H9 (cell line): ENCODE results near the gene CLSTN3. TPM values are rescaled to one million over a fixed set of nuclear protein-coding genes. Genes with fewer than 3 reads are reported as not detected.

Experiments used
- DNase-seq: peaks from one replicate; pipeline ENCODE4 v3.0.0-alpha.2; 2017
- H2AFZ ChIP-seq: one replicate; pipeline ENCODE4 v1.6.1; 2013; ENCODE audit warnings: mild to moderate bottlenecking, low read length, control low read depth, moderate library complexity
- H2AK5ac ChIP-seq: 2 replicates; pipeline ENCODE4 v1.6.1; 2013; ENCODE audit warnings: low read length, control low read depth, mixed read lengths; ENCODE audit not compliant: insufficient read length
- H2BK120ac ChIP-seq: one replicate; pipeline ENCODE4 v1.6.1; 2013; ENCODE audit warnings: low read depth, mild to moderate bottlenecking, low read length, control low read depth, inconsistent platforms; ENCODE audit not compliant: poor library complexity, severe bottlenecking
- H2BK12ac ChIP-seq: 2 replicates; pipeline ENCODE4 v1.6.1; 2013; ENCODE audit warnings: low read length, control low read depth, mixed read lengths, low read depth; ENCODE audit not compliant: insufficient read length
- H2BK15ac ChIP-seq: 2 replicates; pipeline ENCODE4 v1.6.1; 2013; ENCODE audit warnings: low read depth, low read length, control low read depth
- H2BK20ac ChIP-seq: one replicate; pipeline ENCODE4 v1.6.1; 2013; ENCODE audit warnings: low read depth, mild to moderate bottlenecking, low read length, control low read depth, inconsistent platforms; ENCODE audit not compliant: poor library complexity, severe bottlenecking
- H2BK5ac ChIP-seq: 2 replicates; pipeline ENCODE4 v1.6.1; 2013; ENCODE audit warnings: low read length, control low read depth, mixed read lengths; ENCODE audit not compliant: insufficient read length
- H3K14ac ChIP-seq: 2 replicates; pipeline ENCODE4 v1.6.1; 2013; ENCODE audit warnings: low read length, control low read depth; ENCODE audit not compliant: insufficient read depth
- H3K18ac ChIP-seq: 2 replicates; pipeline ENCODE4 v1.6.1; 2013; ENCODE audit warnings: low read depth, mild to moderate bottlenecking, mixed read lengths, low read length, control low read depth; ENCODE audit not compliant: insufficient read length
- H3K23ac ChIP-seq: 2 replicates; pipeline ENCODE4 v1.6.1; 2013; ENCODE audit warnings: low read length, control low read depth, mixed read lengths, low read depth; ENCODE audit not compliant: insufficient read length
- H3K23me2 ChIP-seq: 2 replicates; pipeline ENCODE4 v1.6.1; 2013; ENCODE audit warnings: low read depth, mild to moderate bottlenecking, mixed read lengths, low read length, control low read depth; ENCODE audit not compliant: insufficient read length, poor library complexity, severe bottlenecking
- H3K27ac ChIP-seq: 2 replicates; pipeline ENCODE4 v1.5.1; 2013; ENCODE audit warnings: low read length, control low read depth, mixed read lengths, low read depth; ENCODE audit not compliant: insufficient read length
- H3K27me3 ChIP-seq: 2 replicates; pipeline ENCODE4 v1.6.1; 2013; ENCODE audit warnings: low read length, control low read depth, inconsistent platforms; ENCODE audit not compliant: insufficient read depth
- H3K4ac ChIP-seq: 2 replicates; pipeline ENCODE4 v1.6.1; 2013; ENCODE audit warnings: low read depth, mild to moderate bottlenecking, control low read depth, inconsistent platforms, low read length, moderate library complexity
- H3K4me1 ChIP-seq: 2 replicates; pipeline ENCODE4 v1.6.1; 2013; ENCODE audit warnings: low read length, control low read depth, inconsistent platforms; ENCODE audit not compliant: insufficient read depth
- H3K4me2 ChIP-seq: 2 replicates; pipeline ENCODE4 v1.6.1; 2013; ENCODE audit warnings: low read length, control low read depth, mixed read lengths; ENCODE audit not compliant: insufficient read length, insufficient read depth
- H3K56ac ChIP-seq: 2 replicates; pipeline ENCODE4 v1.6.1; 2013; ENCODE audit warnings: low read depth, mild to moderate bottlenecking, mixed read lengths, low read length, control low read depth; ENCODE audit not compliant: insufficient read length
- H3K79me1 ChIP-seq: 2 replicates; pipeline ENCODE4 v1.6.1; 2013; ENCODE audit warnings: low read depth, mild to moderate bottlenecking, moderate library complexity, low read length, control low read depth, inconsistent platforms; ENCODE audit not compliant: insufficient read depth, poor library complexity, severe bottlenecking
- H3K79me2 ChIP-seq: 2 replicates; pipeline ENCODE4 v1.6.1; 2013; ENCODE audit warnings: low read length, control low read depth, inconsistent platforms; ENCODE audit not compliant: insufficient read depth
- H3K9ac ChIP-seq: 2 replicates; pipeline ENCODE4 v1.6.1; 2013; ENCODE audit warnings: low read length, control low read depth, mixed read lengths; ENCODE audit not compliant: insufficient read length; ENCODE audit errors: extremely low read depth
- H3K9me3 ChIP-seq: one replicate; pipeline ENCODE4 v1.6.1; 2013; ENCODE audit warnings: low read depth, low read length, inconsistent platforms; ENCODE audit not compliant: control insufficient read depth
- H3T11ph ChIP-seq: one replicate; pipeline ENCODE4 v1.6.1; 2013; ENCODE audit warnings: mild to moderate bottlenecking, low read length, control low read depth, inconsistent platforms
- H4K20me1 ChIP-seq: one replicate; pipeline ENCODE4 v1.6.1; 2013; ENCODE audit not compliant: control insufficient read depth, insufficient read length, insufficient read depth
- H4K5ac ChIP-seq: 2 replicates; pipeline ENCODE4 v1.6.1; 2013; ENCODE audit warnings: low read depth, mild to moderate bottlenecking, mixed read lengths, low read length, control low read depth; ENCODE audit not compliant: insufficient read length
- H4K8ac ChIP-seq: replicated peaks from 2 replicates; pipeline ENCODE4 v1.6.1; 2013; ENCODE audit warnings: low read length, control low read depth, mixed read lengths, low read depth; ENCODE audit not compliant: insufficient read length
- H4K91ac ChIP-seq: 2 replicates; pipeline ENCODE4 v1.6.1; 2013; ENCODE audit warnings: low read depth, mild to moderate bottlenecking, moderate library complexity, mixed read lengths, low read length, control low read depth; ENCODE audit not compliant: insufficient read length
- H3K27ac Mint-ChIP-seq, 3 experiments: 2 replicates in 2 of 3; 3 replicates in 1 of 3; pipeline ENCODE4 v1.8.0; 2020 to 2021; ENCODE audit warnings: mixed read lengths in 3 of 3, mild to moderate bottlenecking in 1 of 3, moderate library complexity in 1 of 3
- H3K27me3 Mint-ChIP-seq: 2 replicates; pipeline ENCODE4 v1.8.0; 2021; ENCODE audit warnings: low read depth, mild to moderate bottlenecking, moderate library complexity, mixed read lengths
- H3K36me3 Mint-ChIP-seq, 3 experiments: 2 replicates in 2 of 3; 3 replicates in 1 of 3; pipeline ENCODE4 v1.8.0; 2020 to 2021; ENCODE audit warnings: low read depth in 3 of 3, mixed read lengths in 3 of 3; ENCODE audit not compliant: insufficient read depth in 1 of 3
- H3K4me1 Mint-ChIP-seq, 2 experiments: 2 replicates each; pipeline ENCODE4 v1.8.0; 2020; ENCODE audit warnings: mixed read lengths in 2 of 2
- H3K4me3 Mint-ChIP-seq, 2 experiments: 2 replicates in 1 of 2; 3 replicates in 1 of 2; pipeline ENCODE4 v1.8.0; 2020 to 2021; ENCODE audit warnings: mild to moderate bottlenecking in 2 of 2, mixed read lengths in 2 of 2, moderate library complexity in 1 of 2
- H3K9me3 Mint-ChIP-seq, 2 experiments: 2 replicates in 1 of 2; 3 replicates in 1 of 2; pipeline ENCODE4 v1.8.0; 2020; ENCODE audit warnings: mild to moderate bottlenecking in 2 of 2, mixed read lengths in 2 of 2, moderate library complexity in 1 of 2
- WGBS: extraction: QIAGEN DNeasy Blood & Tissue Kit; methylation state at CpG from one replicate; pipeline ENCODE4 v1.1.7; 2013; ENCODE audit warnings: missing lambda C conversion rate, low lambda C conversion rate, mixed read lengths; ENCODE audit not compliant: insufficient read length; ENCODE audit errors: extremely low coverage; 5-methylcytosine and 5-hydroxymethylcytosine counted together
- total RNA-seq: library from RNA; stranded (reverse); gene quantifications from 2 replicates; pipeline ENCODE4 v1.2.1, GENCODE V29; 2021
- TF ChIP-seq, protein P1 (sequence below): fragments of 200-600 bp; sonication (generic); conservative IDR thresholded peaks from 3 replicates; pipeline ENCODE4 v1.8.0; 2021; ENCODE audit warnings: antibody characterized with exemption, mild to moderate bottlenecking

CLSTN3 gene
- total RNA-seq, 1 experiment from 2014 or later, result 26.2 TPM

DNA sequence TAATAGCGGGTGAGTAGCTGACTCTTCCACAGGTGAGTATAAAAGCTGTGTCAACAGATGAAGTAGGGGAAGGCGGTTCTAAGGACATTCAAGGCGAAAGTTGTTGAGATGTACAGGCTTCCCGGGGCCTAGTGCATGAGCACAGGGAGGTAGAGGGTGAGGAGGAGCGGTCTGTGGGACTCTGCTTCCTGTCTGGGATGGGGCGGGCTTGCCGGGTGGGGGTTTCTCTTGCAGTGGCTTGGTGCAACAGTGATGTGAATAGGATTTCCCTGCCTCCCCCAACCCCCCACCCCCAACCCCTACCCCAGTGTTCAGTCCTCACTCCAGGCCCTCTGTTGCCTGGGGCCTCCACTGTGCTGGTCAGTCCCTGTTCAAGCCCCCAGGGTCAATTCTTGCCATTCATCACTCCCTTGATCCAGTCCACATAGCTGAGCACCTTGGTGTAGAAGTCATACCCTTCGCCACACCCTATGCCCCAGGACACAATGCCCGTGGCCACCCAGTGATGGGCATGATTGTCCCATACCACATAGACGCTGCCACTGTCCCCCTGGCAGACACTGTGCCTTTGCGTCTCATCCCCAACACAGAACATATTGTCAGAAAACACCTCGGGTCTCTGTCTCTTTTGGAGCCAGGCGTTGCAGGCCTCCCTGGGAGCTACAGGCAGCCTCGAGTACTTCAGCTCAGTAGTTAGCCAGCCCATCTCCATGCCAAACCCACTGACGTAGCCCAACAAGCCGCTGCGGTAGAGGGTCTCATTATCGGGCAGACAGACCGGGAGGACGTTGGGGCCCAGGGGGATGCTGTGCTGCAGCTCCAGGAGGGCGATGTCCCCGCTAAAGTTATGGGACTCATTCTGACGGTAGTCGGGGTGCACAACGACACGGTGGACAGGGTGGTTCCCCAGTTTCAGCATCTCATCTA lies 33.9 kb upstream of the CLSTN3 start:
- no peak overlapping the region for H4K5ac ChIP-seq
- H2BK20ac ChIP-seq, result no peak overlapping the region
- no peak overlapping the region for H4K91ac ChIP-seq
- no peak overlapping the region for H3T11ph ChIP-seq
- H3K27me3 ChIP-seq, result no peaks in the 10 kb centered on the region
- peak overlapping the region; percentile 24 for H4K8ac ChIP-seq
- H3K56ac ChIP-seq, result no peak overlapping the region
- H3K27me3 Mint-ChIP-seq, result peaks cover 4% of the 10 kb centered on the region
- no peak overlapping the region for H2BK5ac ChIP-seq
- H3K27ac Mint-ChIP-seq, result no peak overlapping the region; a peak in 1 of 7 replicates
- H3K4me1 Mint-ChIP-seq, result peaks cover 18 to 19% of the 10 kb centered on the region in 2 experiments
- H3K4me3 Mint-ChIP-seq, result no peak overlapping the region
- H2AK5ac ChIP-seq, result no peak overlapping the region
- H3K79me1 ChIP-seq, result no peaks in the 10 kb centered on the region
- no peaks in the 10 kb centered on the region for H4K20me1 ChIP-seq
- H2BK15ac ChIP-seq, result no peak overlapping the region
- H2BK12ac ChIP-seq, result no peak overlapping the region
- no peak overlapping the region for H3K9ac ChIP-seq
- no peak overlapping the region for H2AFZ ChIP-seq
- H3K9me3 Mint-ChIP-seq, result no peaks in the 10 kb centered on the region
- H3K14ac ChIP-seq, result no peak overlapping the region
- peaks cover 4% of the 10 kb centered on the region for H3K23me2 ChIP-seq
- peaks cover 5 to 15% (median 14%) of the 10 kb centered on the region in 3 experiments; a peak in 5 of 7 replicates for H3K36me3 Mint-ChIP-seq
- H3K18ac ChIP-seq, result no peak overlapping the region
- peaks cover 6% of the 10 kb centered on the region; the same call in 1 of the 2 replicates for H3K4me1 ChIP-seq
- no peak overlapping the region for H3K23ac ChIP-seq
- DNase-seq, result no peak
- no peak overlapping the region for H2BK120ac ChIP-seq
- no peak overlapping the region for H3K4me2 ChIP-seq
- no peak overlapping the region for H3K4ac ChIP-seq
- H3K27ac ChIP-seq, result no peak overlapping the region
- no CpG with 5 or more reads among the region's 26 CpGs for WGBS
- H3K79me2 ChIP-seq, result no peaks in the 10 kb centered on the region
- H3K9me3 ChIP-seq, result no peaks in the 10 kb centered on the region
- TF ChIP-seq, protein P1, sequence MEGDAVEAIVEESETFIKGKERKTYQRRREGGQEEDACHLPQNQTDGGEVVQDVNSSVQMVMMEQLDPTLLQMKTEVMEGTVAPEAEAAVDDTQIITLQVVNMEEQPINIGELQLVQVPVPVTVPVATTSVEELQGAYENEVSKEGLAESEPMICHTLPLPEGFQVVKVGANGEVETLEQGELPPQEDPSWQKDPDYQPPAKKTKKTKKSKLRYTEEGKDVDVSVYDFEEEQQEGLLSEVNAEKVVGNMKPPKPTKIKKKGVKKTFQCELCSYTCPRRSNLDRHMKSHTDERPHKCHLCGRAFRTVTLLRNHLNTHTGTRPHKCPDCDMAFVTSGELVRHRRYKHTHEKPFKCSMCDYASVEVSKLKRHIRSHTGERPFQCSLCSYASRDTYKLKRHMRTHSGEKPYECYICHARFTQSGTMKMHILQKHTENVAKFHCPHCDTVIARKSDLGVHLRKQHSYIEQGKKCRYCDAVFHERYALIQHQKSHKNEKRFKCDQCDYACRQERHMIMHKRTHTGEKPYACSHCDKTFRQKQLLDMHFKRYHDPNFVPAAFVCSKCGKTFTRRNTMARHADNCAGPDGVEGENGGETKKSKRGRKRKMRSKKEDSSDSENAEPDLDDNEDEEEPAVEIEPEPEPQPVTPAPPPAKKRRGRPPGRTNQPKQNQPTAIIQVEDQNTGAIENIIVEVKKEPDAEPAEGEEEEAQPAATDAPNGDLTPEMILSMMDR, result no peak
